SK-N-MC (cell line): ENCODE data around the gene LCN15.

Experiments used
- EZH2 ChIP-seq: fragments of 200-600 bp; sonication (generic); IDR thresholded peaks from one replicate; pipeline ENCODE4 v1.6.1; 2017; ENCODE audit warnings: antibody characterized with exemption
- FOXP2 ChIP-seq: optimal IDR thresholded peaks from 2 replicates; pipeline ENCODE3; 2011; ENCODE audit warnings: mild to moderate bottlenecking, moderate library complexity; ENCODE audit not compliant: insufficient read depth; ENCODE audit errors: extremely low read length, control extremely low read depth
- POLR2AphosphoS5 ChIP-seq: IDR thresholded peaks from 2 replicates; pipeline ENCODE4 v1.6.1; 2012; ENCODE audit warnings: mild to moderate bottlenecking, low read depth, low read length, borderline replicate concordance

- no peak for TF ChIP-seq POLR2AphosphoS5
- no peak for TF ChIP-seq EZH2
- TF ChIP-seq FOXP2: no peak
Measured at GRCh38 chr9:136717399-136717798, 46.9 kb downstream of the LCN15 start.
